C4-2B (cell line): ENCODE data around the gene TNFSF4.

Experiments
- H3K27ac ChIP-seq: fragments of 450-650 bp; 2 replicates; pipeline ENCODE4 v1.5.1; 2017
- CTCF ChIP-seq: fragments of 450-650 bp; conservative IDR thresholded peaks from 2 replicates; pipeline ENCODE4 v1.5.1; 2017; ENCODE audit warnings: mild to moderate bottlenecking
- ZFX ChIP-seq: fragments of 450-650 bp; IDR thresholded peaks from 2 replicates; pipeline ENCODE4 v1.6.1; 2017

Gene TNFSF4

GRCh38 chr1:173208868-173209267 is 1.7 kb upstream of the TNFSF4 start:
- no peak for TF ChIP-seq CTCF
- no peak for TF ChIP-seq ZFX
- H3K27ac ChIP-seq, result no peak overlapping the region

- no peak overlapping the region for H3K27ac ChIP-seq
- TF ChIP-seq CTCF (no peak), ZFX (no peak)
These were observed 1.0 kb upstream of the TNFSF4 start for GRCh38 chr1:173208146-173208545.

- no peak overlapping the region for H3K27ac ChIP-seq
- TF ChIP-seq CTCF (no peak), ZFX (no peak)
These were observed 1.7 kb downstream of the TNFSF4 start for GRCh38 chr1:173205146-173206051.

GRCh38 chr1:173204693-173205092 is 2.4 kb downstream of the TNFSF4 start:
- TF ChIP-seq CTCF (no peak), ZFX (no peak)
- no peak overlapping the region for H3K27ac ChIP-seq

- no peak overlapping the region for H3K27ac ChIP-seq
- TF ChIP-seq CTCF (peak; percentile 73), ZFX (no peak)
These were observed 4.5 kb downstream of the TNFSF4 start for GRCh38 chr1:173202424-173203145.

- no peak overlapping the region for H3K27ac ChIP-seq
- no peak for TF ChIP-seq ZFX
- no peak for TF ChIP-seq CTCF
These were observed 5.2 kb downstream of the TNFSF4 start for GRCh38 chr1:173201969-173202368.

- TF ChIP-seq CTCF (no peak), ZFX (no peak)
- H3K27ac ChIP-seq, result no peak overlapping the region
These were observed 11.5 kb downstream of the TNFSF4 start for GRCh38 chr1:173195596-173196088.
